Stimulated activated CD8-positive, alpha-beta memory T cell treated with anti-CD3 and anti-CD28 coated beads, Interleukin-7, amount 100 ng/mL, for 4 hours (primary cell): ENCODE measurements around the gene CNTNAP1.
"Not testable (repeated sequence)": the region's sequence is repeated elsewhere in the genome, so short reads cannot be mapped to it uniquely, and the experiment has no call there.

ENCODE experiments used
- DNase-seq, 2 donors: peaks; one replicate each; pipeline ENCODE4 v3.0.0-alpha.2; 2020; ENCODE audit warnings: low read depth in 2 of 2

Gene CNTNAP1

GRCh38 chr17:42681976-42682721 is at the start of gene CNTNAP1:
CNTNAP1 (plus strand) TSS chr17:42682531; CDS start chr17:42682830, 299 bp downstream.
- no peak for DNase-seq

- no peak for DNase-seq
These were observed 49.3 kb upstream of the CNTNAP1 start for GRCh38 chr17:42632949-42633444.

- DNase-seq, result no peak
These were observed 42.7 kb upstream of the CNTNAP1 start for GRCh38 chr17:42639525-42640113.

- DNase-seq, result no peak
These were observed 42.2 kb upstream of the CNTNAP1 start for GRCh38 chr17:42640121-42640520.

GRCh38 chr17:42642336-42642735 is 40.0 kb upstream of the CNTNAP1 start:
- no peak for DNase-seq

GRCh38 chr17:42647778-42648177 is 34.6 kb upstream of the CNTNAP1 start:
- no peak for DNase-seq

- no peak for DNase-seq
These were observed 30.9 kb upstream of the CNTNAP1 start for GRCh38 chr17:42651392-42651791.

- no peak for DNase-seq
These were observed 28.9 kb upstream of the CNTNAP1 start for GRCh38 chr17:42653179-42654124.

GRCh38 chr17:42655528-42655927 is 26.8 kb upstream of the CNTNAP1 start:
- no peak for DNase-seq

- DNase-seq, result no peak
These were observed 24.3 kb upstream of the CNTNAP1 start for GRCh38 chr17:42657824-42658588.

- peak; percentile 53 to 70 for DNase-seq
These were observed 23.0 kb upstream of the CNTNAP1 start, which contains the start of gene TUBG2 for GRCh38 chr17:42659079-42659931. TUBG2 (plus strand) TSS chr17:42659284; CDS start chr17:42659504, 220 bp downstream.

GRCh38 chr17:42659932-42660274 is 22.4 kb upstream of the CNTNAP1 start:
- not testable (repeated sequence) for DNase-seq

- no peak for DNase-seq
These were observed 21.5 kb upstream of the CNTNAP1 start for GRCh38 chr17:42660692-42661345.

GRCh38 chr17:42665581-42666001 is 16.7 kb upstream of the CNTNAP1 start:
- no peak for DNase-seq

GRCh38 chr17:42666126-42666525 is 16.2 kb upstream of the CNTNAP1 start:
- DNase-seq, result not testable (repeated sequence)

GRCh38 chr17:42667088-42667951 is 15.0 kb upstream of the CNTNAP1 start:
- DNase-seq, result no peak

GRCh38 chr17:42669705-42669976 is 12.7 kb upstream of the CNTNAP1 start:
- DNase-seq, result no peak

GRCh38 chr17:42669977-42670788 is 12.1 kb upstream of the CNTNAP1 start:
- DNase-seq, result peak in 1 of 2 donors; percentile 43
